GM10266 (cell line): ENCODE measurements around the gene MOB4.

Experiments
- DNase-seq: peaks from one replicate; pipeline ENCODE4 v3.0.0; 2012; ENCODE audit errors: extremely low spot score
- CTCF ChIP-seq: IDR thresholded peaks from 2 replicates; pipeline ENCODE4 v1.5.1; 2012; ENCODE audit warnings: mild to moderate bottlenecking, low read depth; ENCODE audit not compliant: control insufficient read depth, insufficient read depth; ENCODE audit errors: missing control alignments

MOB4 gene

GRCh38 chr2:197514754-197515153, 1.1 kb upstream of the MOB4 start:
- no peak for TF ChIP-seq CTCF
- DNase-seq: no peak

GRCh38 chr2:197515315-197515738, 539 bp upstream of the MOB4 start:
- peak; percentile 33 for DNase-seq
- no peak for TF ChIP-seq CTCF

GRCh38 chr2:197516393-197516761, 511 bp downstream of the MOB4 start:
- TF ChIP-seq CTCF: no peak
- no peak for DNase-seq

- no peak for TF ChIP-seq CTCF
- DNase-seq: no peak
Observed at GRCh38 chr2:197517150-197517549, 1.3 kb downstream of the MOB4 start.

GRCh38 chr2:197538412-197538811, 22.5 kb downstream of the MOB4 start:
- TF ChIP-seq CTCF: no peak
- DNase-seq: no peak

- DNase-seq: no peak
- TF ChIP-seq CTCF: no peak
Observed at GRCh38 chr2:197539734-197540133, 23.9 kb downstream of the MOB4 start.

- no peak for TF ChIP-seq CTCF
- DNase-seq: no peak
Observed at GRCh38 chr2:197543206-197543605, 27.3 kb downstream of the MOB4 start.
